DMS79 (cell line): ENCODE measurements around the gene RALB.
"Not testable (repeated sequence)": the region's sequence is repeated elsewhere in the genome, so short reads cannot be mapped to it uniquely, and the experiment has no call there.

Source experiments
- DNase-seq: peaks from one replicate; lab custom pipeline; 2025; lab: John Stamatoyannopoulos, UW

RALB gene

DNA sequence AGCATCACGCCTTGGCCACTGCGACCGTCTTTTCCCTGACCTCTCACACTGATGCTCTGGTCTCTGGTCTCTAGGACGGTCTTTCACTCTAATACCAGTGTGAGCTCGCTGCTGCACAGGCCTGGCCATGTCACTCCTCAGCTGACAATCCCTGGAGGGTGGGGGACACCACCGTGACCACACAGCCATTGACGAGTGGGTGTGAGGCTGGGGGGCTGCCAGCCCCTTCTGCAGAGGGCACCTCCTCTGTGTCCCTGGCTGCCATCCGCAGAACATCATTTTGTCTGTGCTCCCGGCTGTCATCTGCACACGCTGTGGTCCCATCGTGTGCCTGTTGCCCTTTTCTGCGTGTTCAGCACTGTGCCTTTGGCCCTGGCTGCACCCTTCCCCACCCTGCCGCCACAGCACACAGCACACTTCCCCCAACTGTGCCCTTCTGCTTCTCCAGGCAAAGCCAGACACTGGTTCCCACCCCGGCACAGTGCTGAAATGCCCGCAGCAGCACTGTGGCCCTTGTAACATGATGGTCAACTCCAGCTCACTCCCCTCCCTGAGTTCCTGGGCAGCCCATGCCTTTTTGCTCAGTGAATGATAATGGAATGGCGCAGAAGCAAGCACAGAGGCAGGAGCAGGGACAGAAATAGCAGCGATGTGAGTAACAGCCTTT is 62.8 kb downstream of the RALB start:
- DNase-seq = no peak

GRCh38 chr2:120316071-120316470 is 63.4 kb downstream of the RALB start:
- no peak for DNase-seq

GRCh38 chr2:120316528-120317179 is 64.0 kb downstream of the RALB start:
- no peak for DNase-seq

- no peak for DNase-seq
Measured at GRCh38 chr2:120317180-120317533, 64.5 kb downstream of the RALB start.

GRCh38 chr2:120317916-120318315 is 65.3 kb downstream of the RALB start:
- no peak for DNase-seq

DNA sequence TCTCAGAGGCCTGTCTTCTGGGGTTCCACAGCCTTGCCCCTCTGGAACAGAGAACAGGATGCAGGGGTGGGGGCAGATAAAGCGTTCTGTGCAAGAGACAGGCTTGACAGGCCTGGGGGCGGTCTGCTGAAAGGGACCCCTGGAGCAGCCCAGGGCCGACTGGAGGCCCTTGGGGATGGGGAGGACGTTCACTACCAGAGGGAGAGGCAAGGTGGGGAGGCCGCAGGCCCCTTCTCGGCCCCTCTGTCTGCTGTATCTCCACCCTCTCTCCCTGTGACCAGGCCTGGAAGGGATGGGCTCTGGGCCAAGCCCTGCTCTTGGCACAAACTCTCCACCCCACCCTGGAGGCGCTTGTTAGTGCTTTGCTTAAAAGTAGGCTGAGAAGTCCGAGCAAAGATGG is 66.0 kb downstream of the RALB start:
- no peak for DNase-seq

GRCh38 chr2:120319123-120319522 is 66.5 kb downstream of the RALB start:
- DNase-seq = no peak

- DNase-seq = no peak
Measured at GRCh38 chr2:120319686-120320317, 67.2 kb downstream of the RALB start.

DNA sequence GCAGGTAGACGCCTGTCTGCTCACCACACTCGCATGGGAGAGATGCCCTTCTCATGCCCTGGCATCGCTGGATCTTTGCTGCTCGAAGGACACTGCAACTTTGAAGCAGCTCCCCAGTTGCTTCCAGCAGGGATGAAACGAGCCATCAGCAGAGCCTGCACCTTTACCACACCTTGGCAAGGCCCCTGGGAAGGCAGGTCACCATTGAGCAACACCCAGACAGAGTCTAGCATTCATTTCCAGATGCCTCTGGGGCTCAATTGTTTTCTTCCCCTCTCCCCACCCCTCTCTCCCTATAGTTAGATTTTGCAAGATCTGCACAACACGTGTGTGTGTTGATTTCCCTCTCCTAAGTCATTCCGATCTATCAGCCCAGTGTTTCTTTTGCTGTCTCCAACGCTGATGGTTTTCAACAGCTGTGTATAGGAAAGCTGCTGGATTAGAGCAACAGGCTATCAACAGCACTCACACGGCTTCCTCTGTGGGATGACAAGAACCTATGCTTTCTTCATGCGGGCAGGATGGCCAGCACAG is 67.7 kb downstream of the RALB start:
- DNase-seq = no peak

GRCh38 chr2:120320887-120321556 is 68.4 kb downstream of the RALB start:
- DNase-seq = not testable (repeated sequence)

- no peak for DNase-seq
Measured at GRCh38 chr2:120321721-120322284, 69.2 kb downstream of the RALB start.

GRCh38 chr2:120322329-120322728 is 69.7 kb downstream of the RALB start:
- DNase-seq = no peak

GRCh38 chr2:120323214-120323613 is 70.6 kb downstream of the RALB start:
- no peak for DNase-seq

DNA sequence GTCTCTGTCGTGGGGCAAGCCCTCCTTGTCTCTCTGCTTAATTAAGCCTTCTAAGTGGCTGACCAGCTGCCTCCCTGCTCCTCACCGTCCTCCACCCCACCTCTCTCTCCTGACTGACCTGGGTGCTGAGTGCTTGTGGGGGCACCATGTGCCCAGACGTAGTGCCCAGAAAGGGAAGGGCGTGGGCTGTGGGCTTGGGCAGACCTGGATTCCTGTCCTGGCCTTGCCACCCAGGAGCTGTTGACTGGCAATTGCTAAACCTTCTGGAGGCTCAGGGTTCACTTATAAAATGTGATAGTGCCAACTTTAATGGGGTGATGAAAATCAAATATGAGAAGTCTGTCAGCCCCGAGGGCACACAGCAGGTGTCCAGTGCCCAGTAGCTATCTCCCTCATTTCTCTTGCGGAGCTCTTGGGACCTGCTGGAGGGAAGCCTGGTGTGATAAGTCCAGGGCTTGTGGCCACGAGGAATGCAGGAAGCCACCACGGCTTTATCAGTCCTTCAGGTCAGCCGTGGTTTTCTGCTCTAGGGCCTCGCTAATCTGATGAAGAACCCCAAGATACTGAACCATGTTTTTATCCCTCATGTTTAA is 71.3 kb downstream of the RALB start:
- no peak for DNase-seq

DNA sequence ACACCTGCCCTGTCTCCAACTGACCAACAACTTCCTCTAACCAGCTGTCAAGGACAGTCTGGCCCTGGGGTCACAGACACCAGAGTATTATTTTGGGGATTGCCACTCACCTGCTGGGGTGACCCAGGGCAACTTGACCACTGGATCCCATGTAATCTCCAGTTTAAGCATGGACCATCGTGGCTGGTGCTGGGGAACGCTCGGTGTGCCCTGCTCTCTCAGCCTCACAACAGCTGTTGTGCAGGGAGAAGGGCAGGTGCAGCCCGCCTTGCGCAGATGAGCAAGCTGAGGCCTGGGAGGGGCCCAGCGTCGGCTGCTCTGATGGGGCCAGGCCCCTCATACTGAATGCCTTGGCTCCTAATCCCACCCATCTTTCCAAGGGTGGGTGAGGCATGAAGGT is 72.3 kb downstream of the RALB start:
- no peak for DNase-seq

DNA sequence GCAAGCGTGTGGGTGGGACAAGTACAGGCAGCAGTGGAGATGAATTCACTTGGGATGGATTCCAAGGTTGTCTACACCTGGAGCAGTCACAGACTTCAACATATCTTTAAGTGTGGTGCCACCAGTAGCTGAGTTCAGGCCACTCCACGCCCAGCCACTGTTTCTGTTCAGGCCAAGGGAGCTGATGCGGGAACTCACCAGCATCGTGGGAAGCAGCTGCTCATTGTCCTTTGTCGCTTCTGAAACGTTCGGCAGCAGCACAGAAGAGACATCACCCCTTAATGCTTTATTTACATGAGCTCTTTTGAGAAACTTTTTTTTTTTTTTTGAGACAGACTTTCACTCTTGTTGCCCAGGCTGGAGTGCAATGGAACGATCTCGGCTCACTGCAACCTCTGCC is 73.4 kb downstream of the RALB start:
- no peak for DNase-seq

- no peak for DNase-seq
Measured at GRCh38 chr2:120330946-120331822, 78.5 kb downstream of the RALB start.

GRCh38 chr2:120331903-120332302 is 79.3 kb downstream of the RALB start:
- DNase-seq = no peak

- DNase-seq = no peak
Measured at GRCh38 chr2:120332384-120332783, 79.7 kb downstream of the RALB start.

DNA sequence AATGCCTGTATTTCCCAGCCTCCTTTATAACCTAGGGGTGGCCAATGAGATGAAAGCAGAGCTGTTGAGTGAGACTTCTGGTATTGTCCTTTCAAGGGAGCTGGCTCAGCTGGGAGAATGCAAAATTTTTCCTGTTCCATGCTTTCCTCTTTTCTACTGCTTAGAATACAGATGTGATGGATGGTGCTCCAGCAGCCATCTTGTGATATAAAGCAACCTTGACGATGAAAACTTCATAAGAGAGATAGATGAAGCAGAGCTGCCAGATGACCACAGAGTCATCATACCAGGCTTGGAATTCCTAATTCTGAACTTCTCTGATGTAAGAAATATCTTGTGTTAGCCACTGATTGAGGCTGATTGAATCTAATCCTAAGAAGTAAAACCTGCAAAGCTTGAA is 81.4 kb downstream of the RALB start:
- no peak for DNase-seq

- no peak for DNase-seq
Measured at GRCh38 chr2:120336749-120337148, 84.1 kb downstream of the RALB start.
